Measurements from ENCODE around the gene EXTL2.
"Not testable (repeated sequence)": the region's sequence is repeated elsewhere in the genome, so short reads cannot be mapped to it uniquely, and the experiment has no call there.

Gene EXTL2

DNA sequence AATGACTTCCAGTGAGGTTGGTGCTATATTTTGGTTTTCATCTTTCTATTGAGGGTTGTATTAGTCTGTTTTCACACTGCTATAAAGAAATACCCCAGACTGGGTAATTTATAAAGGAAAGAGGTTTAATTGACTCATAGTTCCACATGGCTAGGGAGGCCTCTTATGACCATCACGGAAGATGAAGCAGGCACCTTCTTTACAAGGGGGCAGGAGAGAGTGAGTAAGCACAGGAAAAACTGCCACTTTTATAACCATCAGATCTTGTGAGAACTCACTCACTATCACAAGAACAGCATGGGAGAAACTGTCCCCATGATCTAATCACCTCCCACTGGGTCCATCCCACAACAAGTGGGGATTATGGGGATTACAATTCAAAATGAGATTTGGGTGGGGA lies 5.6 kb downstream of the EXTL2 start:
- H3K4me3 ChIP-seq (ENCODE audit: low read depth in 1 of 5, low read length in 5 of 5) = not testable (repeated sequence)

DNA sequence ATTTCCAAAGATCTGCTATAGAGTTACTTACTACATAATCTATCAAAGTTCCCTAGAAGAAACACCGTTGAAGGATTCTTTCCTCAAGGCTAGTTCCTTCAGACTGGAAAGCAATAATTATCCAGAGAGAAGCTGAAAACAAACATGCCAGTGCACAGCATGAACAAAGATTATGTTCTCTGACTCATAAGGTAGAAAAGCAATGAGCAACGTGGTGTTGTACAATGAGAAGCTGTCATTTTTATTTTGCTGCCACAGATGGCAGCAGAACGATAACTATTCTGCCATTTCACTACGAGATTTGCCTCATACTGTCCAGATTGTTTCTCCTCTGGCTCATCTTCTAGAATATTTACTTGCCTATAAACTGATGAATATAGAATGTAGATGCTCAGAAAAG lies 10.7 kb downstream of the EXTL2 start:
- H3K36me3 ChIP-seq (ENCODE audit: control insufficient read depth in 5 of 5, insufficient read depth in 5 of 5, low read length in 5 of 5) = peaks cover 0 to 8% (median 3%) of the 10 kb centered on the region in 5 donors
- H3K27me3 ChIP-seq (ENCODE audit: control insufficient read depth in 5 of 5, insufficient read depth in 4 of 5, low read length in 5 of 5) = no peaks in the 10 kb centered on the region
- no peak overlapping the region for H3K9ac ChIP-seq (ENCODE audit: low read length in 5 of 5)
- no peaks in the 10 kb centered on the region for H3K9me3 ChIP-seq (ENCODE audit: control insufficient read depth in 5 of 5, low read length in 5 of 5)
- no peak overlapping the region for H3K27ac ChIP-seq (ENCODE audit: low read depth, low read length)
- peaks cover 0 to 4% (median 0%) of the 10 kb centered on the region in 5 donors for H3K4me1 ChIP-seq (ENCODE audit: control insufficient read depth in 5 of 5, insufficient read depth in 5 of 5, low read length in 5 of 5)
- H3K4me3 ChIP-seq (ENCODE audit: low read depth in 1 of 5, low read length in 5 of 5) = no peak overlapping the region

More for the DNA sequence above, 5.6 kb downstream of the EXTL2 start:
- not testable (repeated sequence) for H3K36me3 ChIP-seq (ENCODE audit: control insufficient read depth in 5 of 5, insufficient read depth in 5 of 5, low read length in 5 of 5); H3K4me1 ChIP-seq (ENCODE audit: control insufficient read depth in 5 of 5, insufficient read depth in 5 of 5, low read length in 5 of 5); H3K9ac ChIP-seq (ENCODE audit: low read length in 5 of 5); H3K9me3 ChIP-seq (ENCODE audit: control insufficient read depth in 5 of 5, low read length in 5 of 5); H3K27ac ChIP-seq (ENCODE audit: low read depth, low read length); H3K27me3 ChIP-seq (ENCODE audit: control insufficient read depth in 5 of 5, insufficient read depth in 4 of 5, low read length in 5 of 5)

DNA sequence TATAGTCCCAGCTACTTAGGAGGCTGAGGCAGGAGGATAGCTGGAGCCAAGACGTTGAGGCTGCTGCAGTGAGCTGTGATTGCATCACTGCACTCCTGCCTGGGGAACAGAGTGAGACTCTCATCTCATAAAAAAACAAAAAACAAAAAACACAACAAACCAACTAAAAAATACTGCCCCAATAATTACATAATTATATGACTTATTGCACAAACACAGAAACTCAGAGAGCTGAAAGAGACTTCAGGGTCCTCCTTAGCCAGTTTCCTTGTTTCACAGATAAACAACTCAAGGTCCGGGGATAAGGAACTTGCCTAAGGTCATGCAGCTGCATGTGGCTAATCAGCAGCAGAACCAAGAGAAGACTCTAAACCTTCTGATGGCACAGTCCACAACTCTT lies 11.9 kb downstream of the EXTL2 start:
- Histone ChIP-seq H3K9ac (ENCODE audit: low read length in 5 of 5) (no peak overlapping the region), H3K27me3 (ENCODE audit: control insufficient read depth in 5 of 5, insufficient read depth in 4 of 5, low read length in 5 of 5) (no peaks in the 10 kb centered on the region), H3K27ac (ENCODE audit: low read depth, low read length) (no peak overlapping the region), H3K36me3 (ENCODE audit: control insufficient read depth in 5 of 5, insufficient read depth in 5 of 5, low read length in 5 of 5) (peaks cover 0 to 8% (median 3%) of the 10 kb centered on the region in 5 donors), H3K4me1 (ENCODE audit: control insufficient read depth in 5 of 5, insufficient read depth in 5 of 5, low read length in 5 of 5) (peaks cover 0 to 4% (median 0%) of the 10 kb centered on the region in 5 donors), H3K4me3 (ENCODE audit: low read depth in 1 of 5, low read length in 5 of 5) (no peak overlapping the region), H3K9me3 (ENCODE audit: control insufficient read depth in 5 of 5, low read length in 5 of 5) (no peaks in the 10 kb centered on the region)

DNA sequence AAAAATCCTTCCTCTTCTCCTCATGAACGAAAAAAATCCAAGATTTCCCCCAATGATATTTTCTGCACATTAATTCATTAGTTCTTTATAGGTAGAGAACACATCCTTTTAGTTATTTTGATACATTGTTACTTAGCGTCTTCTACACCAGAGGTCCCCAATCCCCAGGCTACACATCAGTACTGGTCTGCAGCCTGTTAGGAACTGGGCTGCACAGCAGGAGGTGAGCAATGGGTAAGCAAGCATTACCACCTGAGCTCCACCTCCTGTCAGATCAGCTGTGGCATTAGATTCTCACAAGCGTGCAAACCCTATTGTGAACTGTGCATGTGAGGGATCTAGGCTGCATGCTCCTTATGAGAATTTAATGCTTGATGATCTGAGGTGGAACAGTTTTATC lies 13.0 kb downstream of the EXTL2 start:
- Histone ChIP-seq H3K4me3 (ENCODE audit: low read depth in 1 of 5, low read length in 5 of 5) (no peak overlapping the region), H3K4me1 (ENCODE audit: control insufficient read depth in 5 of 5, insufficient read depth in 5 of 5, low read length in 5 of 5) (peaks cover 0 to 4% (median 0%) of the 10 kb centered on the region in 5 donors), H3K36me3 (ENCODE audit: control insufficient read depth in 5 of 5, insufficient read depth in 5 of 5, low read length in 5 of 5) (peaks cover 0 to 10% (median 9%) of the 10 kb centered on the region in 5 donors), H3K9ac (ENCODE audit: low read length in 5 of 5) (no peak overlapping the region), H3K27ac (ENCODE audit: low read depth, low read length) (no peak overlapping the region), H3K27me3 (ENCODE audit: control insufficient read depth in 5 of 5, insufficient read depth in 4 of 5, low read length in 5 of 5) (no peaks in the 10 kb centered on the region), H3K9me3 (ENCODE audit: control insufficient read depth in 5 of 5, low read length in 5 of 5) (no peaks in the 10 kb centered on the region)

DNA sequence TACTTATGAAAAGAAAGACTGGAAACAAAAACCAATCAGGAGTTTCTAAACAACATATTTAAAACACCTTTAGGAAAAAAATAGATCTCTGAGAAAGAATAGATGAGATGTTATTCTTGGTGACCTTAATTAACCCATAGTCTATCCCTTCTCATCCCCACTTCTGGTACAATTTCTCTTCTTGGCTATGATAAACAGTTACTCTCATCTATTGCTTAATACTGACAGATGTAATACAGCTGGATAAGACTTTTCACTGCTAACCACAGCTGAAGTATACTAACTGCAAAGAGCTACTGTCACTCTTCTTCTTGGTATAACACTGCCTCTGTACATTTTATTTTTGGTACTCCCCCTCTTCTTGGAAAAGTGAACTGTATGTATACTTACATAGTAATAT lies 15.2 kb downstream of the EXTL2 start:
- no peaks in the 10 kb centered on the region for H3K9me3 ChIP-seq (ENCODE audit: control insufficient read depth in 5 of 5, low read length in 5 of 5)
- no peak overlapping the region for H3K4me3 ChIP-seq (ENCODE audit: low read depth in 1 of 5, low read length in 5 of 5)
- H3K27ac ChIP-seq (ENCODE audit: low read depth, low read length) = no peak overlapping the region
- no peak overlapping the region for H3K9ac ChIP-seq (ENCODE audit: low read length in 5 of 5)
- no peaks in the 10 kb centered on the region for H3K27me3 ChIP-seq (ENCODE audit: control insufficient read depth in 5 of 5, insufficient read depth in 4 of 5, low read length in 5 of 5)
- peaks cover 0 to 4% (median 0%) of the 10 kb centered on the region in 5 donors for H3K4me1 ChIP-seq (ENCODE audit: control insufficient read depth in 5 of 5, insufficient read depth in 5 of 5, low read length in 5 of 5)
- peaks cover 0 to 8% (median 5%) of the 10 kb centered on the region in 5 donors for H3K36me3 ChIP-seq (ENCODE audit: control insufficient read depth in 5 of 5, insufficient read depth in 5 of 5, low read length in 5 of 5)

DNA sequence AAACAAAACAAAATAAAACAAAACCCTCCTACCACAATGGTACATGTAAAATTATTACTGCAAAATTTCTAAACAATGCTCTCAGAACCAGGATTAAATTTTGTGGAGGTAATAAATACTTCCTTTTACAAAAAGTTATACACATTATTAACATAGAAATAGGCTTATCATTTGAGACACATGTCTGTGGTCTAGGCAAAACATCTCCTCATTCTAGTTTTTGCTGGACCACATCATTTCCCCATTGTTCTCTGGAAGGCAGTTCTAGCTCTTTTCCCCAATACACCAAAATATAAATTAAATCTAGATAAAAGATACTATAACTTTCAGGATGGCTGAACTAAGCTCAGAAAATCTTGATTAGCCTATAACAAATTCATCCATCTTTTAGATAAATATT lies 18.4 kb downstream of the EXTL2 start:
- H3K4me1 ChIP-seq (ENCODE audit: control insufficient read depth in 5 of 5, insufficient read depth in 5 of 5, low read length in 5 of 5) = no peaks in the 10 kb centered on the region
- H3K9ac ChIP-seq (ENCODE audit: low read length in 5 of 5) = no peak overlapping the region
- no peaks in the 10 kb centered on the region for H3K27me3 ChIP-seq (ENCODE audit: control insufficient read depth in 5 of 5, insufficient read depth in 4 of 5, low read length in 5 of 5)
- no peak overlapping the region for H3K27ac ChIP-seq (ENCODE audit: low read depth, low read length)
- peaks cover 0 to 12% (median 9%) of the 10 kb centered on the region in 5 donors for H3K36me3 ChIP-seq (ENCODE audit: control insufficient read depth in 5 of 5, insufficient read depth in 5 of 5, low read length in 5 of 5)
- H3K4me3 ChIP-seq (ENCODE audit: low read depth in 1 of 5, low read length in 5 of 5) = no peak overlapping the region
- no peaks in the 10 kb centered on the region for H3K9me3 ChIP-seq (ENCODE audit: control insufficient read depth in 5 of 5, low read length in 5 of 5)

DNA sequence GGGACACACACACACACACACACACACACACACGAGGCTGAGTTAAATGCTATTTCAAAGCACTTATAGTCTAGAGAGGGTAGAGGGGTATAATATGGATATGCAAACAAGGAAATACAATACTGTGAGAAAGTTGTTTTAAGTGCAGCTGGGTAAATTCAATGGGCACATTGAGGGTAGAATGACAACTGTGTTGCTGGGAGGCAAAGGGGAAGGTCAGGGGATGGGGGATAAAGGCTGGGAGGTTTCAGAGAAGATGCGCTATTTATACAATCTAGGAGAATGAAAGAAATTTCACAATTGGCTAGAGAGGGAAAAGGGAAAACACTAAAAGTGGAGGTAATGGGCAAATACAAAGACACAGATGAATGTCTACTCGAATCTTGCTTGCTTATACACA lies 19.4 kb downstream of the EXTL2 start:
- Histone ChIP-seq H3K36me3 (ENCODE audit: control insufficient read depth in 5 of 5, insufficient read depth in 5 of 5, low read length in 5 of 5) (peaks cover 0 to 12% (median 9%) of the 10 kb centered on the region in 5 donors), H3K9me3 (ENCODE audit: control insufficient read depth in 5 of 5, low read length in 5 of 5) (no peaks in the 10 kb centered on the region), H3K4me3 (ENCODE audit: low read depth in 1 of 5, low read length in 5 of 5) (no peak overlapping the region), H3K27ac (ENCODE audit: low read depth, low read length) (no peak overlapping the region), H3K9ac (ENCODE audit: low read length in 5 of 5) (no peak overlapping the region), H3K27me3 (ENCODE audit: control insufficient read depth in 5 of 5, insufficient read depth in 4 of 5, low read length in 5 of 5) (no peaks in the 10 kb centered on the region), H3K4me1 (ENCODE audit: control insufficient read depth in 5 of 5, insufficient read depth in 5 of 5, low read length in 5 of 5) (no peaks in the 10 kb centered on the region)

DNA sequence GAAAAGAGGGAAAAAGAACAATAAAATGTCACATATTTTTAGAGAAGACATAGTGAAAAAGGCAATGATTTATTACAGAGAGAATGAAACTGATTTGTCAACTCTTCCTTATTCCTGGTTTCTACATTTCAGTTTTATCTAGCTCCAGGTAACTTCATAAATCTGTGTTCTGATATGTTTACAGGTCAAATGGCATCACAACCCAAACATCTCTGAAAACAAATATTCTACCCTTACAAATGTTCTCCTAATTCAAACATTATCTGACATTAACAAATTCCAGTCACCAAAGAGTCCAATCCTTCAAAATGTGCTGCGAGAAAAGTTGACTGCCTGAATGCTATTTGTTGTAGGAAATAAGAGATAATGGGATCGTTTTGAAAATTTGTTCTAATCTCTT lies 20.2 kb downstream of the EXTL2 start:
- no peaks in the 10 kb centered on the region for H3K9me3 ChIP-seq (ENCODE audit: control insufficient read depth in 5 of 5, low read length in 5 of 5)
- peaks cover 0 to 12% (median 9%) of the 10 kb centered on the region in 5 donors for H3K36me3 ChIP-seq (ENCODE audit: control insufficient read depth in 5 of 5, insufficient read depth in 5 of 5, low read length in 5 of 5)
- H3K4me3 ChIP-seq (ENCODE audit: low read depth in 1 of 5, low read length in 5 of 5) = no peak overlapping the region
- H3K27ac ChIP-seq (ENCODE audit: low read depth, low read length) = no peak overlapping the region
- no peak overlapping the region for H3K9ac ChIP-seq (ENCODE audit: low read length in 5 of 5)
- H3K4me1 ChIP-seq (ENCODE audit: control insufficient read depth in 5 of 5, insufficient read depth in 5 of 5, low read length in 5 of 5) = no peaks in the 10 kb centered on the region
- no peaks in the 10 kb centered on the region for H3K27me3 ChIP-seq (ENCODE audit: control insufficient read depth in 5 of 5, insufficient read depth in 4 of 5, low read length in 5 of 5)

DNA sequence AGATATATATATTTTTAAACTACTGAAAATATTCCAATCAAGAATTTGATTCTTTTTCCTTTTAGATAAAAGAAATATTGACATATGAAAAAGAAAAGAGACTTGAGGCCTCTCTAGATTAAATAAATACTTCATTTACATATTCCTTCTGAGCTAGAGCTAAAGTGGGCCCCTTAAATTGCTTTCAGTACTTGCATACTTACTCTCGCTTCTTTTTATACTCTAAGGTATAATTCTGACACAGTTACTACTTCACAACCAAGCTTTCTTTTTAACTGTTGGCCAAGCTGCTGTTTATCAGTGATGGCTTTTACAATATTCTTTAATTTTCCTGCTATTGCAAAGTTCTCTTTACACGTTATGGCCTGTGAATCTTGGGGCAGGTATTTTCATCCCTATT lies 24.6 kb downstream of the EXTL2 start:
- Histone ChIP-seq H3K9ac (ENCODE audit: low read length in 5 of 5) (no peak overlapping the region), H3K9me3 (ENCODE audit: control insufficient read depth in 5 of 5, low read length in 5 of 5) (no peaks in the 10 kb centered on the region), H3K4me3 (ENCODE audit: low read depth in 1 of 5, low read length in 5 of 5) (no peak overlapping the region), H3K36me3 (ENCODE audit: control insufficient read depth in 5 of 5, insufficient read depth in 5 of 5, low read length in 5 of 5) (peaks cover 0 to 5% (median 3%) of the 10 kb centered on the region in 5 donors), H3K4me1 (ENCODE audit: control insufficient read depth in 5 of 5, insufficient read depth in 5 of 5, low read length in 5 of 5) (peaks cover 0 to 3% (median 0%) of the 10 kb centered on the region in 5 donors), H3K27ac (ENCODE audit: low read depth, low read length) (no peak overlapping the region), H3K27me3 (ENCODE audit: control insufficient read depth in 5 of 5, insufficient read depth in 4 of 5, low read length in 5 of 5) (no peaks in the 10 kb centered on the region)

DNA sequence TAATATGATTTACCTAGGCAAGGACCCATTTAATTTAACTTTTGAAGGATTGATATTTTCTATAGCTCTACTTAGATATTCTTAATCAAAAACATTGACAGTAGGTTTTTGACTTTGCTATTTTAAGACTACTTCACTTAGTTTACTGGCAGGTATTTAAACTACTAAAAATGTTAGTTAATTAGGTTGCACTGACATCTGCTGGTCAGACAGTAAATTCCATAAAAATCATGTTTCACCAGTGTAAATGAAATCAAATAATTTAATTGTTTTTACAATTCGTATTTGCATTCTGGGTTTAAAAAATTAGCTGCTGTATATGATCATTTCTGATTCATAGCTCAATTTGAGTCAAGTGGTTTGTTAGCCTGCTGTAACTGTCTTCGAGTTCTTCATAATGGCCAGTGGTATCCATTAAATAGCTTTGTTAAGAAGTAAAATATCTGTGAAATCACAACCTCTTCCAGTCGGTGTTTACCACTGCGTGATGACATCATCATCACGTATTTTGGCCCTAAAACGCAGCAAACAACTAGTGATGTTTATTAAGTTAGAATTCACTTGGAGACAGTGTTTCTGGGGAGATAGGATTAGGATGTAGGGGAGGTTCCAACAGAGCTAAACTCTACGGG lies 26.2 kb downstream of the EXTL2 start:
- H3K27ac ChIP-seq (ENCODE audit: low read depth, low read length) = no peak overlapping the region
- no peaks in the 10 kb centered on the region for H3K9me3 ChIP-seq (ENCODE audit: control insufficient read depth in 5 of 5, low read length in 5 of 5)
- H3K27me3 ChIP-seq (ENCODE audit: control insufficient read depth in 5 of 5, insufficient read depth in 4 of 5, low read length in 5 of 5) = no peaks in the 10 kb centered on the region
- peaks cover 0 to 3% (median 0%) of the 10 kb centered on the region in 5 donors for H3K36me3 ChIP-seq (ENCODE audit: control insufficient read depth in 5 of 5, insufficient read depth in 5 of 5, low read length in 5 of 5)
- H3K4me1 ChIP-seq (ENCODE audit: control insufficient read depth in 5 of 5, insufficient read depth in 5 of 5, low read length in 5 of 5) = peaks cover 0 to 3% (median 0%) of the 10 kb centered on the region in 5 donors
- H3K4me3 ChIP-seq (ENCODE audit: low read depth in 1 of 5, low read length in 5 of 5) = no peak overlapping the region
- no peak overlapping the region for H3K9ac ChIP-seq (ENCODE audit: low read length in 5 of 5)

All from subcutaneous abdominal adipose tissue (tissue), 5 donors.